GM21423 (cell line): ENCODE measurements around the gene NRTN.
"Not testable (repeated sequence)": the region's sequence is repeated elsewhere in the genome, so short reads cannot be mapped to it uniquely, and the experiment has no call there.

ENCODE experiments used
- ATAC-seq: cut with Tn5 transposase; IDR thresholded peaks from one replicate; pipeline ENCODE4 v1.9.1; 2021; ENCODE audit warnings: mild to moderate bottlenecking, moderate library complexity; ENCODE audit not compliant: unreplicated experiment

The NRTN gene, protein sequence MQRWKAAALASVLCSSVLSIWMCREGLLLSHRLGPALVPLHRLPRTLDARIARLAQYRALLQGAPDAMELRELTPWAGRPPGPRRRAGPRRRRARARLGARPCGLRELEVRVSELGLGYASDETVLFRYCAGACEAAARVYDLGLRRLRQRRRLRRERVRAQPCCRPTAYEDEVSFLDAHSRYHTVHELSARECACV

DNA sequence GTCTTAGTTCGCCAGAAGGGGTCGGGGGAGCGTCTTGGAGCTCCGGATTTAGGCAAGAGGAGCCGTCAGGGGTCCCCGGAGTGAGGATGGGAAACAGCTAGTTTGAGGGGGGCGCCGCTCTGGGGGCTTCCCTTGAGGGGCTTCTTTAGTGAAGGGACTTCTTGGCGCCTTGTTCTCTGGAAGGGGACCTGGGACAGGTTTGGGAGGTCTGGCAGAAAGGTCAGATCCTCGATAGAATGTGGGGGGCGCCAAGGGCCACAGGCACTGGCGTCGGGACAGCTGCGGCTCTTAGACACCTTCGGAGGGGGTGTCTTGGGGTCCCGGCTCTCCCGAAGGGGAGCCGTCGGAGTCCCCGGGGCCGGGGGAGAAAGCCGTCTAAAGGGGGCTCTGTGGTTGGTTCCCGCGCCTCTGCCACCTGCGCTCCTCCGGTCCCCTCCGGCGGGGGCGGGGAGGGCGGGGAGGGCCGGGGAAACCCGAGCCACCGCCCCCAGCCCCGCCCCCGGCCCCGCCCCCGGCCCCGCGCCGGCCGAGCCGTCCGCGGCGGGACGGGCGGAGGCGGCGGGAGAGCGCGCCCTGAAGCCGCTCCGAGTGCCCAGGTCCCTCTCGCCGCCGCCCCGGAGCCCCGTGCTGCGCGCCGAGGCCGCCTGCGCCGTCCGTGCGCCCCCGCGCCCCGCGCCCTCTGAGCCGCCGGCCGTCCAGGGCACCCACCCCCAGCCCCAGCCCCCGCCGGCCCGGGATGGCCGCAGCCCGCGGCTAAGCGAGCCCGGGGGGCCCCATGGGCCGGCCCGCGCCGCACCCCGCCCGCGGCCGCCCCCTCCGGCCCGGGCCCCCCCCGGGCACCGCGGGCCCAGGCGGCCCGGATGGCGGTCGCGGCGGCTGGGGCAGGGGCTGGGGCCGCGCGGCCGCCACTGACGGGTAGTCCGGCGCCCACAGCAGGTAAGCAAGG, at the start of gene NRTN:
Gene NRTN, plus strand, starts transcription at position 552 of the 946 bp plus-strand sequence. CDS start 19,099 bp downstream, outside the sequence.
- ATAC-seq = no peak

DNA sequence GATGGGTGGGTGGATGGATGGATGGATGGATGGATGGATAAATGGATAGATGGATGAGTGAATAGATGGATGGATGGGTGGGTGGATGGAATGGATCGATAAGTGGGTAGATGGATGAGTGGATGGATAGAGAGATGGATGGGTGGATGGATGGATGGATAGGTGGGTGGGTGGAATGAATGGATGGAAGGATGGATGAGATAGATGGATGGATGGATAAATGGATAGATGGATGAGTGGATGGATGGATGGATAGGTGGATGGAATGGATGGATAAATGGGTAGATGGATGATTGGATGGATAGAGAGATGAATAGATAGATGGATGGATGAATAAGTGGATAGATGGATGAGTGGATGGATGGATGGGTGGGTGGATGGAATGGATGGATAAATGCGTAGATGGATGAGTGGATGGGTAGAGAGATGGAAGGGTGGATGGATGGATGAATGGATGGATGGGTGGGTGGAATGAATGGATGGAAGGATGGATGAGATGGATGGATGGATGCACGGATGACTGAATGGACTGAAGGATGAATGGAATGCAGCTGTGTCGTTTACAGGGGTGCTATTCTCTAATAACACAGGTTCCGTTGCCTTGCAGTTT, 42.2 kb upstream of the NRTN start:
- no peak for ATAC-seq

DNA sequence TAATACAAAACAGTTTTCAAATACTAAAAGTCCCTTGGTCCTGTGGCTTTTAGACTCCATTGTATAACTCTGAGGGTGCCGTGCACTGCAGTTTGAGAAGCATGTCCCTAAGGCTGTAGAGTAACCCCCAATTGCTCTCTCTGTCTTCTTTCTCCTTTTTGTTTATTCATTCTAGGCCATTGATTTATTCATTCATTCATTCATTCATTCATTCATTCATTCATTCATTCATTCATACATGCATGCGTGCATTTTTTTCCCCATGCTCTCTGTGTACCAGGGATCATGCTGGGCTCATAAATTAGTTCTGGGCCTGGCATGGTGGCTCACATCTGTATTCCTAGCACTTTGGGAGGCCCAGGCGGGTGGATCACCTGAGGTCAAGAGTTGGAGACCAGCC, 39.6 kb upstream of the NRTN start:
- no peak for ATAC-seq

DNA sequence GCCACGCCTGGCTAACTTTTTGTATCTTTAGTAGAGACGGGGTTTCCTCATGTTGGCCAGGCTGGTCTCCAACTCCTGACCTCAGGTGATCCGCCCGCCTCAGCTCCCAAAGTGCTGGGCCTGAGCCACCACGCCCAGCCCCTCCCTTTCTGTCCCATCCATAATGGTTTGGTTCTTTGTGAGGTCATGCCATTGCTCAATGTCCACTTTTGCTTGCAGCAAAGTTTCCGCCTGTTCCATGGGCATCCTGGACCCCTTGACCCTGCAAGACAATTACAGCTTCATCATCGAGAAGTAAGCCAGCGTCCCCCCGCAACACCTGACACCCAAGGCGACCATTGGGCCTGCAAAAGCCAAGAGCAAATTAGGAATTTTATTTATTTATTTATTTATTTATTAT, 36.9 kb upstream of the NRTN start:
- ATAC-seq = no peak

DNA sequence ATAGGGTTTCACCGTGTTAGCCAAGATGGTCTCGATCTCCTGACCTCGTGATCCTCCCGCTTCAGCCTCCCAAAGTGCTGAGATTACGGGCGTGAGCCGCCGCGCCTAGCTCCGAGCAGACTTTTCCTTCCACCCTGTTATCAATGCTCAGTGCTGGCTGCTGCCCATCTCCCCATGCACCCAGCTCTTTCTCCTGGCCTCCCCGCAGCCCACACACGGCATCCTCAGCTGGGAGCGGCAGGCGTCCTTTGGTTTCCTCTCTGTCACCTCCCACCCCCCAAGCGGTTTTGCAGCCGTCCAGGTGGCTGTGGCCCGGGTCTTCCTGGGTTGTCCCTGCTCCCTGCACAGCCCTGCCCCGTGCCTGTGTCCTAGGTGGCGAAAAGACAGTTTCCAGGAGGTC, 32.5 kb upstream of the NRTN start:
- no peak for ATAC-seq

DNA sequence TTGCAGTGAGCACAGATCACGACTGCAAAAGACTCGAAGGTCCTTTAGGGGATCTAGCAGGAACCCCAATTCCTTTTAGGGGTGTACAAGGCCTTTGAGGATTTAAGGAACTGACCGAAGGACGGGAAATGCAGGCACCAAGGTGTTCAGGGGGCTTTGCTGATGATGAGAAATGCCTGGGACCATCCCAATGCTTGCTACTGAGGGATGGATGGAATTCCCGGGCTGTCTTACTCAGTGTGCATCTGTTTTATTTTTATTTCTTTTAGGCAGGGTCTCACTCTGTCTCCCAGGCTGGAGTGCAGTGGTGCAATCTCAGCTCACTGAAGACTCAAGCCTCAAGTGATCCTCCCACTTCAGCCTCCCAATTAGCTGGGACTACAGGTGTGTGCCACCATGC, 31.6 kb upstream of the NRTN start:
- no peak for ATAC-seq

DNA sequence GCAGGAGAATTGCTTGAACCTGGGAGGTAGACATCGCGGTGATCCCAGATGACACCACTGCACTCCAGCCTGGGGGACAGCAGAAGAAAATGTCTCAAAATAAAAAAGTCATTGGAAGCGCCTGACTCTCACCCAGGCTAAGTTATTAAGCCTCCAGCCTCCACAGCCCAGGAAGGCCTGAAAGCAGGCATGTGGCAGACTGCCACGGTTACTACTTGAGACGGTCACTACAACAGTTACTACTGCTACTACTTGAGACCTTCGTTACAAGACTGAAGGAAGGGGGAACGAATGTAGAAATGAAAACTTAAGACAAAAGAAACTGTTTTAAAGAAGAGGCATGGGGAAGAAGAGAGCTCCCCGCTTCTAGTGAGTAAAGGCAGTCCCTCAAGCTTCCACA, 29.9 kb upstream of the NRTN start:
- no peak for ATAC-seq

DNA sequence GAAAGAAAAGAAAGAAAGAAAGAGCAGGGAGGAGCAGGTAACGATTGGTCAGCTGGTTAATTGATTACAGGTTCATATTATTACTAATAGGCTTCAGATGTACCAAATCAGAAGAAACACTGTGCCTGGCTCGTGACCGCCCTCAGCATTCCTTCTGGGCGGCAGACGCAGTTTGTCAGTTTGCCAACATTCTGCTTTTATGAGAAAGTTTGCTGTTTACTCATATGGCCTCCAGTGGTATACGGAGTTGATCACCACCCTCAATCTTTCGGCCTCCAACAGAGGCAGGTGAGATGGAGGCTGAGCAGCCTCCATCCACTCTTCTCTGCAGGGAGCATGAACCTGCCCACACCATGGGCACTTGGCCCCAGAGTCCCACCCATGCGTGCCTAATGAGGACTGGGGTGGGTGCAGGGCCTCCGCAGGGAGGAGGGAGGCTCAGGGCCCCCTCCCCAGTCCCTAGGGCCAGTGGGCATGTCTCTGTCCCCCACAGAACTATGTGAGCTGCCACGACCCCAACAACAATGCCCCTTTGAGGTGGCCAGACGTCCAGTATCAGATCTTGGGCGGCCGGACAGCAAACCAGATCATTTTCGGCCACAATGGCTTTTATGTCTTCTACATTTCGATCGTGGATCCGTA, 29.1 kb upstream of the NRTN start:
- ATAC-seq = no peak

DNA sequence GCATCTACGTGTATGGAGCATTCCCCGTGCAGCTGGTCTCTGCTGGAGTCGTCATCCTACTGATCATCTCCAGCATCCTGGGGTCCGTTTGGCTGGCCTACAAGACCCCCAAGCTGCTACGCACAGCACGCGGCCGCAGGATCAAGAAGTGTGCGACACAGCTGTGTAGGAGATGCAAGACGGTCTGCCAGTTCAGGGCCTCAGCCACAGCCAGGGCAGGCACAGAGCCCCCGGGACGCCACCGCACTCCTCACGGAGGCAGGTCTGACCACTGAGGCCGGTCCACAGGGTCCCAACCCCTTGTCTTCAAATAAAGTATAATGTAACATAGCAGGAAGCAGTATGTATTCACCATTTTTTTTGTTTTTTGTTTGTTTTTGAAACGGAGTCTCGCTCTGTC, 26.5 kb upstream of the NRTN start:
- no peak for ATAC-seq

DNA sequence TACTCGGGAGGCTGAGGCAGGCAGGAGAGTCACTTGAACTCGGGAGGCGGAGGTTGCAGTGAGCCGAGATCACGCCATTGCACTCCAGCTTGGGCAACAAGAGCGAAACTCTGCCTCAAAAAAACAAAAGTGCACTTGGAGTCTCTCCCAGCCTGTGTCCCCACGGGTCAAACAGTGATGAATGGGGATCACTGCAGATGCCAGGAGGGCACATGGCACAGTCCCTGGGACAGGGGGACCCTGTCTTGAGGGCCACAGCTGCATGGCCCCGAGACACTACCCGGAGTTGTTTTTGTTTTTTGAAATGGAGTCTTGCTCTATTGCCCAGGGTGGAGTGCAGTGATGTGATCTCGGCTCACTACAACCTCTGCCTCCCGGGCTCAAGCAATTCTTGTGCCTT, 24.0 kb upstream of the NRTN start:
- not testable (repeated sequence) for ATAC-seq

DNA sequence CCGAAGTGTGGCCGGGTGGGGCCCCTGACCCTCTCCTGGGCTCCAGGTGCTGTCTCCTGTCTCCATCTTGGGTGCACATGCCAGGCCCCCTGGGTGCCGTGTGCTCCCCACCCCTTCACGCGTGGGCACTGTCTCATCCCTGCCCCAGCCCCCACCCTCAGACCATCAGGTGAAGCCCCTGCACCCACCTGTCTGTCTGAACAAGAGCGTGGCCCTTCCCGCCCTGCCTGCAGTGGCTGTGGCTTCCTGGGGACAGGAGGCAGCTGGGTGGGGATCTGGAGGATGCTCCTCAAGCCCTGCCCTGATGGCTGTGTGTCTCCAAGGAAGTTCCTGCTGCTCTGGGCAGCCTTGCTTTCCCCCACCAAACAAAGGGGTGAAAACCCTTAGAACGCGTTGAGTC, 22.5 kb upstream of the NRTN start:
- no peak for ATAC-seq

DNA sequence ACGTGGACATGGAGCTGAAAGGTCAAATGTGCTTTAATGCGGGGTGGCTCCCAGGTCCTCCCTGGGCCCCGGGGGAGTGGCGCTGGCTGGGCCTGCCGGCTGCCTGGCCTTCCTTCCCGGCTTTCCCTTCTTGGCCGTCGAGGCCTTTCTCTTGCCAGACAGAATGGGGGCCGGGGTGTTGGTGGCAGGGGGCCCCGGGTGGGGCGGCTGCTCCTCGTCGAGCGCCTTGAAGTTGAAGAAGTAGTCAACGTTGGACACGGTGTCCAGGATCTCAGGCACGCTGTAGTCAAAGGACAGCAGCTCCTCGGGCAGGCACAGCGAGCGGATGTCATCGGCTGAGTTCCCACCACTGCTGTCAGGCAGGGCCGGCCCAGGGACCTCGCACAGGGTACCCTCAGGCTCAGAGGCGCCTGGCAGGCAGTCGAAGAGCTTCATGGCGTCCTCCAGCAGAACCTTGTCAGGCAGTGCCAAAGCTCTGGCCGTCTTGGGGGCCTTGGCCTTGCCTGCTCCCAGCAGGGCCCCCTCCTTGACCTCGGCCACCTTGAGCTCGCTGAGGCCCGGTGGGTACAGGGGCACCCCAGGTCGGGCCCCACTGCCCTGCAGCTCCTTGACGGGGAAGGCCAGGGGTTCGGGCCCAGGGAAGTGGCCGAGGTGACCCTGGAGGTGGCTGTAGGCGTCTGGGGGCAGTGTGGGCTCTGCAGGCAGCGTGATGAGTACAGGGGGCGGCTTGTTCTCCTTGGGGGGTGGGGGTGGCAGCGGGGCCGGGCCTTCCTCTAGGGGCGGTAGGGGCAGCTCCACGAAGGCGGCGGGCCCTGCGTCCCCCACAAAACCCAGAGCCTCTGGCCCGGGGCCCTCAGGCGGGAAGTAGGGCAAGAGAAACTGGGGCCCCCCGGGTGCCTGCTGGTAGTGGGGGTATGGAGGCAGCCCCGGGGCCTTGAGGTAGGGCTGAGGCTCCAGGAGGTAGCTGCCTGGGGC, 21.6 kb upstream of the NRTN start:
- no peak for ATAC-seq

DNA sequence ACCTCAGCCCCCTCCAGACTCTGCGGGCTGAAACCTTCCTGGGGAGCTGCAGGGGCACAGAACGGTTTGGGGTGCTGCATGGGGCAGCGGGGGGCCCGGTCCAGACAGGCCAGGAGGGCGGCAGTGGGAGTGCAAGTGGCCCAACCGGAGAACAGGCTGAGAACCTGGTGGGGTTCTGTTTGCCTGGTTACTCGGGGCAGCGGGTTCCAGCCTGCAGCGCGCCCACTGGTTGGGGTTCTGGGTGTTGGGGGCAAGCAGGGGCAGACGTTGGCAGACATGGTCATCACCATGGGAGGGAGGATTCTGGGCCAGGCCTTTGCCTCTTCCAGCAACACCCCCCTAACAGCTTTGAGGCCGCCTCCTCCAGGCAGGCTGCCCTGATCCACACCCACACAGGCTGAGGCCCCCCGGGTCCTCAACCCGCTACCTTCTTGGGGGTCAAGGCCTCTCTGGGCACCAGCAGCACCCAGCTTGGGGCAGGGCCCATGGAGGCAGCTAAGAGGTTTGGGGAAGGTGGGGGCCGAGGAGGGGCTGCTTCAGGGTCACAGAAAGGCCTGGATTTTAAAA, 20.2 kb upstream of the NRTN start, which contains the start of gene PRR22:
Gene PRR22, minus strand, starts transcription at position 166 of the 567 bp plus-strand sequence. Its CDS starts 86 bp downstream, at position 80.
- no peak for ATAC-seq

DNA sequence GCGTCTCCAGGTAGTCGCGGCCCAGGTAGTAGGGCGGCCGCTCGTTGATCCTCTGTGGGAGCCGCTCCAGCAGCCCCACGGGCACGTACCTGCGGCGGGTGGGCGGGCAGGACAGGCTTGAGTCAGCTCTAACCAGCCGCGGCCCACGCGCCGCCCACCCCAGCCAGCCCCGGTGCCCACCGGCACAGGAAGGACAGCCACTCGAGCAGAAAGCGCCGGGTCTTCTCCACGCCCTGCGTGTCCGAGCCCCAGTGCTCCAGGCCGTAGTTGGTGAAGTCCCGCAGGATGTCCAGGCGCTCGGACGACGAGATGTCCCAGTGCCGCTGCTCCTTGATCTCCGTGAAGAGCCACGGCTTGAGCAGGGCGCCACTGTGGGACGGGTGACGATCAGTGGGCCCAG, 19.4 kb upstream of the NRTN start:
- ATAC-seq = no peak

DNA sequence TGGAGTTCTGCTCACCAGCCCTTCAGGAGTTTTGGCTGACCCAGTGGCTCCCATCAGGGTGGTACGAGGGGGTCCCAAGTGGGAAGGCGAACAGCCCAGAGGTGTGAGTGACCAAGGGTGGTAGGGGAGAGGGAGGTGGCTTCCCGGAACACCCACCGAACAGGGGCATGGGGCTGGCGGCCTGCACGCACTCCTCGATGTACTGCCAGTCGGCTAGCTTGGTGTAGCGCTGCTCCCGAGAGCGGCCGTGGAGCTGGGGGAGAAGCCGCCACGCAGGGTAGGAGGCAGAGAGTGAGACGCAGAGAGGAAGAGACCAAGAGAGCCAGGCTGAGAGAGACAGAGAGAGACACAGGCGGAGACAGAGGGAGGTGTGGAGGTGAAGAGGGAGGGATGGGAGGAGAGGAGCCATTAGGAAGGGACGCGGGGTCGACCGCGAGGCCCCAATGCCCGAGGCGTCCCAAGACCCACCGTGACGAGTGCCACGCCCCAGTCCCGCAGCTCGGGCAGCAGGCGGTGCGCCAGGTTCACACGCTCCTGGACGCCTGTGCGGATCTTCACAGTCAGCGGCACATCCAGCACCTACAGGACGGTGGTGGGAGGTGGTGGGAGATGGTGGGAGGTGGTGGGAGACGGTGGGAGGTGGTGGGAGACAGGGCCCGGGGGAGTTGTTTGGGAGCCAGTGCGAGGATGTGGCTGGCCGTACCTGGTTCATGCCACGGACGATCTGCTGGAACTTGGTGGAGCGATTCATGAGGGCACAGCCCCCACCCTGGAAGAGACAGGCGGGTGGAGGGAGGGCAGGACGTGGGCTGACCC, 18.1 kb upstream of the NRTN start:
- no peak for ATAC-seq

DNA sequence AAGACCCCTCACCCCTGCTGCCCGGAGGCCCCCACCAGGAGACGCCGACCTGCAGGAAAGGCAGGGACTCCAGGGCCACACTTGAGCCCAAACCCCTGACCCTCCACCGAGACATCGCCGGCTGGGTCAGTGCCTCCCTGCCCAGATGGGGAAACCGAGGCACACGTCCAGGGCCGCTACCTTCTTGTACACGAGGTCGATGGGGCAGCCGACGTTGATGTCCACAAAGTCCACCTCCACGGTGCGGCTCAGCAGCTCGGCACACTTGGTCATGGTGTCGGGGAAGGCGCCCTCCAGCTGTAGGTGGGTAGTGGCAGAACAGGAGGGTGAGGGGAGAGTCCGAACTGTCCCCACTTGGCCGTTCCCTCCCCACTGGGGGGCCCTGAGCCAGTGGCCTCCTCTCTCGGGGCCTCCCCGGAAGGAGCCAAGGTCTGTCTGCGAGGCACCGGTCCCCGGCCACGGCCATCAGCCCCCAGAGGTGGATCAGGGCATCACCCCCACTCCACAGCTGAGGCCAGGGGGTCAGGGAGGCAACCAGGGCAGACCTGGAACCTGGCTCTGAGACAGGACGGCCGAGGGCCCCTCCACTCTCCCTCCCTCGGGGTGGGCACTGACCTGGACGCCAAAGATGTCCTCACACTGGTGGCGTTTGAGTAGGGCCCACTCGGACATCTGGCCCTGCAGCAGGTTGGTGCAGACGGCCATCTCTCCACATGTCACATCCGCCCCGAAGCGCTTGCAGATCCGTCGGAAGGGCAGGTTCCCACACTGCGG, 17.3 kb upstream of the NRTN start:
- no peak for ATAC-seq

DNA sequence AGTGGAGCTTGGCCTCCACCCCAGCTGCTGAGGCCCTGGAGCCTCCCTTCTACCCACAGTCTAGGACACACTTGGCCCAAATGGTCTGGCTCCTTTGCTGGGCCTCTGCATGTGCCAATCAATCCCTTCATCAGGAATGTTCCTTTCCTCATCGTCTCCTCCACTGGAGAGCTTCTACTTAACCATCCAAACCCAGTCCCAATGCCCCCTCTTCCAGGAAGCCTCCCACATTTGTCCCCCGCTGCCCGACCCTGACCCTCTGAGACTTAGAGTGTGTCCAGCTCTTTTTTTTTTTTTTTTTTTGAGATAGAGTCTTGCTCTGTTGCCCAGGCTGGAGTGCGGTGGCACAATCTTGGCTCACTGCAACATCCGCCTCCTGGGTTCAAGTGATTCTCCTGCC, 16.4 kb upstream of the NRTN start:
- no peak for ATAC-seq

DNA sequence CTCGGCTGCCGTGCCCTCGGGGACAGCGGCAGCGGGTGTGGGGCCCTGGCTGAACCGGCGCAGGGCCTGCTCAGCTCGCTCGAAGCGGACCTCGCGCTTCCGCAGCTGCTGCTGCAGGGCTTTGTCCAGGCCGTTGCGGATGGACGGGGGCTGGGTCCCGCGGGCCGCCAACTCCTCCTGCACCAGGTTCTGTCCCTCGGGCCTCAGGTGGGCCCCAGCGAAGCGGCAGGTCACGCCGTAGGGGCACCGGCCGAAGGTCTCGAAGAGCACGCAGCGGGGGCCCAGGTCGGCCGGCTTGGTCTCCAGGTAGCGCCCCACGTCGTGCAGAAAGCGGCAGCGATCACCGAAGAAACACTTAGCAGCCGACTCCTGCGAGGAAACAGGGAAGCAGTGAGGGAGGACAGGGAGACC, 15.5 kb upstream of the NRTN start:
- no peak for ATAC-seq
